Measurements from ENCODE around the gene ITGA7. TPM values are rescaled to one million over a fixed set of nuclear protein-coding genes. Genes with fewer than 3 reads are reported as not detected.

Gene ITGA7
- total RNA-seq, 1 donor from 2014 or later, result 26.5 TPM

- DNase-seq (ENCODE audit: low read depth), result peak; percentile 71
- Histone ChIP-seq H3K36me3 (ENCODE audit: insufficient read depth, low read length) (peaks cover 10% of the 10 kb centered on the region), H4K20me1 (ENCODE audit: insufficient read depth, low read length) (peaks cover 38% of the 10 kb centered on the region), H3K9me3 (ENCODE audit: insufficient read depth, low read depth, low read length) (no peaks in the 10 kb centered on the region), H3K4me1 (ENCODE audit: insufficient read depth, low read length) (peaks cover 31% of the 10 kb centered on the region), H3K79me2 (ENCODE audit: insufficient read depth, low read length) (peaks cover 50% of the 10 kb centered on the region), H3K4me2 (ENCODE audit: low read length) (peak overlapping the region; percentile 99), H3K4me3 (ENCODE audit: insufficient read depth, low read depth, low read length) (peak overlapping the region; percentile 98), H3K27me3 (ENCODE audit: insufficient read depth, low read length) (no peaks in the 10 kb centered on the region), H3K9ac (ENCODE audit: low read length) (peak overlapping the region; percentile 94), H3K27ac (ENCODE audit: low read depth, low read length) (peak overlapping the region; percentile 99), H2AFZ (ENCODE audit: low read depth, low read length) (peak overlapping the region; percentile 54)
- Mint-ChIP-seq H3K36me3 (ENCODE audit: low read depth, unreplicated experiment) (peaks cover 9% of the 10 kb centered on the region), H3K4me1 (ENCODE audit: low read depth, unreplicated experiment) (peaks cover 27% of the 10 kb centered on the region), H3K9me3 (ENCODE audit: unreplicated experiment) (no peaks in the 10 kb centered on the region), H3K27ac (ENCODE audit: unreplicated experiment) (peak overlapping the region; percentile 95), H3K4me3 (ENCODE audit: unreplicated experiment) (peak overlapping the region; percentile 85), H3K27me3 (ENCODE audit: low read depth, unreplicated experiment) (no peaks in the 10 kb centered on the region)
- FAIRE-seq, result no peak
- TF ChIP-seq CTCF (IDR thresholded peaks at IDR 0.05; ENCODE audit: insufficient read depth, low read depth, low read length) (no peak), EZH2 (IDR thresholded peaks at IDR 0.05; ENCODE audit: insufficient read depth, low read length) (no peak)
Measured at GRCh38 chr12:55729819-55730818, 22.4 kb upstream of the ITGA7 start.

GRCh38 chr12:55728939-55729818 lies 21.5 kb upstream of the ITGA7 start, which contains the start of gene CD63:
Gene CD63, minus strand, starts transcription at chr12:55729009. Its CDS starts 668 bp downstream, at chr12:55728341.
- peak within 1 kb of the TSS; percentile 96 for H3K27ac Mint-ChIP-seq (ENCODE audit: unreplicated experiment)
- no peak for TF ChIP-seq CTCF (IDR thresholded peaks at IDR 0.05; ENCODE audit: insufficient read depth, low read depth, low read length)
- no peak for TF ChIP-seq EZH2 (IDR thresholded peaks at IDR 0.05; ENCODE audit: insufficient read depth, low read length)
- Histone ChIP-seq H3K79me2 (ENCODE audit: insufficient read depth, low read length) (peaks cover 57% of the 10 kb centered on the region), H3K9me3 (ENCODE audit: insufficient read depth, low read depth, low read length) (no peaks in the 10 kb centered on the region), H3K4me1 (ENCODE audit: insufficient read depth, low read length) (peaks cover 32% of the 10 kb centered on the region), H2AFZ (ENCODE audit: low read depth, low read length) (peak within 1 kb of the TSS; percentile 54), H3K4me3 (ENCODE audit: insufficient read depth, low read depth, low read length) (peak within 1 kb of the TSS; percentile 98), H3K36me3 (ENCODE audit: insufficient read depth, low read length) (peaks cover 19% of the 10 kb centered on the region), H4K20me1 (ENCODE audit: insufficient read depth, low read length) (peaks cover 47% of the 10 kb centered on the region), H3K9ac (ENCODE audit: low read length) (peak within 1 kb of the TSS; percentile 94), H3K4me2 (ENCODE audit: low read length) (peak within 1 kb of the TSS; percentile 99), H3K27ac (ENCODE audit: low read depth, low read length) (peak within 1 kb of the TSS; percentile 99), H3K27me3 (ENCODE audit: insufficient read depth, low read length) (no peaks in the 10 kb centered on the region)
- H3K36me3 Mint-ChIP-seq (ENCODE audit: low read depth, unreplicated experiment), result peaks cover 13% of the 10 kb centered on the region
- no peaks in the 10 kb centered on the region for H3K27me3 Mint-ChIP-seq (ENCODE audit: low read depth, unreplicated experiment)
- DNase-seq (ENCODE audit: low read depth), result peak; percentile 90
- peak within 1 kb of the TSS; percentile 93 for H3K4me3 Mint-ChIP-seq (ENCODE audit: unreplicated experiment)
- no peak for FAIRE-seq
- no peaks in the 10 kb centered on the region for H3K9me3 Mint-ChIP-seq (ENCODE audit: unreplicated experiment)
- H3K4me1 Mint-ChIP-seq (ENCODE audit: low read depth, unreplicated experiment), result peaks cover 32% of the 10 kb centered on the region

Measured in astrocyte (in vitro differentiated cells and primary cell).